ENCODE results near the gene TCF7. TPM values are rescaled to one million over a fixed set of nuclear protein-coding genes. Genes with fewer than 3 reads are reported as not detected.

TCF7 gene
- total RNA-seq, 1 experiment from 2014 or later: 0.40 TPM

- peak; percentile 77 for DNase-seq (ENCODE audit: low read depth)
Observed at GRCh38 chr5:134177369-134178095, 63.1 kb downstream of the TCF7 start.

- DNase-seq (ENCODE audit: low read depth): no peak
Observed at GRCh38 chr5:134178096-134178419, 63.6 kb downstream of the TCF7 start.

- no peak for DNase-seq (ENCODE audit: low read depth)
Observed at GRCh38 chr5:134183481-134183880, 69.0 kb downstream of the TCF7 start.

DNA sequence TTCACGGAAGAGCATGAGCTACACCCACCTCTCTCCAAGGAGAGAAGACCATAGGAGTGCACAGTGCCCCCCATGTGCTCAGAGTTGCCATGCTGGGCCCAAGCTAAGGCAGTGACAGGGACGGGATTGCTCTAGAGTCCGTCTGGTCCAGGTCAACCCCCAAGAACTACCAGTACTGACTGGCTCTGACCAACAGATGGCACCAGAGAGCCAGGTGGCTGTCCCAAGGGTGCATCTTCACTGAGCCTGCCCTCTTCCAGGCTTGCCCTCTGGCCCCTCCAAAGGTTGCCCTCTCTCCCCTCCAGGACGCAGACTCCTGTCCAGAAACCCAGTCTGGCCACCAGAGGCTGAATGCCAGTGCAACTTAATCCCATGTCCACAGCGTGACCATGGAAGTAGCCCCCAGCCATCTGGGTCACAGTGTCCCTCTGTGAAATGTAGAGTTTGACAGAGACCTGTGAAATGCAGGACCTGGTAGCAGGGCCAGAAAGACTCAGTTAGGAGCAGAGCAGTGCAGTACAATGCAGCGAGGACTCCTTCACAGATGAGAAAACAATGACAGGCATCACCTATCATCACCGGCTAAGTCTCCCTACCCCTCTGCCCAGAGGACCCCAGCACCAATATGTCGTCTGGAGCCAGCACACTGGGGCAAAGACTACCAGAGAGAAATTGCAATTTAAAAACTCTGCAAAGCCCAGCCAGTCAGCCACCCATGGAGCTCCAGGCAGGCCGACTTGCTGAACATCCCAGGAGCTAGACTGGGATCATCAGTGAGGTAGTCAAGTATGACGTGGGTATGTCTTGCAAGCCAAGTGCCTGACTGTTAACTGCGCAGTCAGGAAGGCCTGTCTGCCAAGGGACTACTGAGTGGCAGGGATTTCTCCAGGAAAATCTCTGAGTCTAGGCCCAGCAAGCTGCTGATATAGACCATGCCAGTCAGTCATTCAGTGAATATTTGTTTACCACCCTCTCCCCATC lies 70.0 kb downstream of the TCF7 start:
- peak; percentile 48 for DNase-seq (ENCODE audit: low read depth)

GRCh38 chr5:134188092-134188491 lies 73.6 kb downstream of the TCF7 start:
- DNase-seq (ENCODE audit: low read depth): peak; percentile 35

GRCh38 chr5:134189031-134189430 lies 74.5 kb downstream of the TCF7 start:
- DNase-seq (ENCODE audit: low read depth): no peak

DNA sequence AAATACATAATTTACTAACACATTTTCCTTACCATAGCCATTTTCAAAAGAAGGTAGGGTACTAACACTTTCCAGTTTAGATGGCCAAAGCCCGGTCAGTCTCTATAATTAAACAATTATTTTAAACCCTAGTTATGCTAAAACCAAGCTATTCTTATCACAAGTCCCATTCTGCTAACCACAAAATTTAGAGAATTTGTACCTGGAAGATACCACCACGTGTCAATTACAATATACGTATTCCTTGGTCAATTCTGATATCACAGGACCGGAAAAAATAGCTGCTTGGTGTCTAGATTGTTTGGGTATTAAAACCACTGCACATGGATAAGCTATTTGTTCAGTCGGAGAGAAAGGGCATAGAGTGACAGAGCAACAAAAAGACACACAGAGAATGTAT lies 81.2 kb downstream of the TCF7 start:
- DNase-seq (ENCODE audit: low read depth): no peak

Other genes starting within 250 kb of the TCF7 start
- gene C5orf15, start 146.1 kb upstream of the TCF7 start, total RNA-seq (2014; rRNA removed): 60.3 and 73.4 TPM in 2 replicates
- gene VDAC1, start 109.7 kb upstream of the TCF7 start, total RNA-seq (2014; rRNA removed): 461 and 479 TPM in 2 replicates
- gene SKP1, start 62.3 kb downstream of the TCF7 start, total RNA-seq (2014; rRNA removed): 358 and 428 TPM in 2 replicates
- 255 and 270 TPM in 2 replicates for gene PPP2CA, start 111.4 kb downstream of the TCF7 start, total RNA-seq (2014; rRNA removed)